Measurements from ENCODE around the gene GPSM1. TPM values are rescaled to one million over a fixed set of nuclear protein-coding genes. Genes with fewer than 3 reads are reported as not detected.

The GPSM1 gene
- total RNA-seq, 1 donor from 2014 or later = 69.0 TPM

- Histone ChIP-seq H3K36me3 (no peaks in the 10 kb centered on the region), H3K27ac (replicated peaks) (peak overlapping the region; percentile 81), H3K4me1 (peaks cover 62% of the 10 kb centered on the region), H3K27me3 (ENCODE audit: low read depth) (no peaks in the 10 kb centered on the region), H3K4me3 (peak overlapping the region; percentile 87), H3K9me3 (replicated peaks) (no peaks in the 10 kb centered on the region)
- no peak for TF ChIP-seq CTCF (IDR thresholded peaks at IDR 0.05; ENCODE audit: borderline replicate concordance)
- DNase-seq = no peak
- intact Hi-C loops (cut with micrococcal nuclease) = no loop called here
Observed at GRCh38 chr9:136328011-136328621, 777 bp downstream of the GPSM1 start.

GRCh38 chr9:136328622-136329041 lies 1.3 kb downstream of the GPSM1 start:
- peak overlapping the region; percentile 87 for H3K4me3 ChIP-seq
- DNase-seq = no peak
- peaks cover 62% of the 10 kb centered on the region for H3K4me1 ChIP-seq
- no peak for TF ChIP-seq CTCF (IDR thresholded peaks at IDR 0.05; ENCODE audit: borderline replicate concordance)
- no peaks in the 10 kb centered on the region for H3K9me3 ChIP-seq (replicated peaks)
- peak overlapping the region; percentile 81 for H3K27ac ChIP-seq (replicated peaks)
- H3K27me3 ChIP-seq (ENCODE audit: low read depth) = no peaks in the 10 kb centered on the region
- intact Hi-C loops (cut with micrococcal nuclease) = no loop called here
- H3K36me3 ChIP-seq = no peaks in the 10 kb centered on the region

GRCh38 chr9:136329211-136329627 lies 1.9 kb downstream of the GPSM1 start:
- no peak for DNase-seq
- H3K27ac ChIP-seq (replicated peaks) = peak overlapping the region; percentile 81
- peak overlapping the region; percentile 87 for H3K4me3 ChIP-seq
- H3K27me3 ChIP-seq (ENCODE audit: low read depth) = no peaks in the 10 kb centered on the region
- H3K4me1 ChIP-seq = peaks cover 59% of the 10 kb centered on the region
- no peak for TF ChIP-seq CTCF (IDR thresholded peaks at IDR 0.05; ENCODE audit: borderline replicate concordance)
- peaks cover under 1% of the 10 kb centered on the region for H3K36me3 ChIP-seq
- intact Hi-C loops (cut with micrococcal nuclease) = no loop called here
- H3K9me3 ChIP-seq (replicated peaks) = no peaks in the 10 kb centered on the region

DNA sequence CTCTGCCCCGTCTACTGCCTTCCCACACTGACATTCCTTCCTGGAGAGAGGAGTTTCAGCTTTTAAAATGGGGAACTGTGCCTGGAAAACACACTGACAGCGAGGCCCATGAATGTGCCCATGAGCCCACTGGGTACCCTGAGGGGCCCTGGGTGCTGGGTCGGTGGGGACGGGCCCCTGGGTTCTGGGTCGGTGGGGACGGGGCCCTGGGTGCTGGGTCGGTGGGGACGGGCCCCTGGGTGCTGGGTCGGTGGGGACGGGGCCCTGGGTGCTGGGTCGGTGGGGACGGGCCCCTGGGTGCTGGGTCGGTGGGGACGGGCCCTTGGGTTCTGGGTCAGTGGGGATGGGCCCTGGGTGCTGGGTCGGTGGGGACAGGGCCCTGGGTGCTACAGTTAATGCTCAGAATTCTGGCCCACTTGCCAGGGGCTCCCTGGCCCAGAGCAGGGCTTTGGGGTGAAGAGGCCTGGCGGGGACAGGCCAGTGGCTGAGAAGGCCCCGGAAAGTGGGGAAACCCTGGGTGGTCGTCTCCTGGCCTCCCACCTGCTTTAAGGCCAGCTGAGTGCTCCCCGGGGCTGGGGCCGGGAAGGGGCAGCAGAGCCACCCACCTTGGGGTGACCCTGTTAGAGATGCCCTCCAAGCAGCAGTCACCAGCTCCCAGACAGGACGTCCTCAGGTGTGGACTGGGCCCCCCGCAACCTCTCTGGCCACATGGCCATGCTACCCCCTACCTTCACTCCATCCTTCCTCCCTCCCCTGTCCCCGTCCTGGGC lies 2.5 kb downstream of the GPSM1 start:
- Histone ChIP-seq H3K27ac (replicated peaks) (peak overlapping the region; percentile 81), H3K4me1 (peaks cover 53% of the 10 kb centered on the region)

More for the DNA sequence above, 2.5 kb downstream of the GPSM1 start:
- Histone ChIP-seq H3K4me3 (peak overlapping the region; percentile 87), H3K36me3 (peaks cover 4% of the 10 kb centered on the region), H3K9me3 (replicated peaks) (no peaks in the 10 kb centered on the region), H3K27me3 (ENCODE audit: low read depth) (no peaks in the 10 kb centered on the region)
- intact Hi-C loops (cut with micrococcal nuclease) = no loop called here
- TF ChIP-seq CTCF (IDR thresholded peaks at IDR 0.05; ENCODE audit: borderline replicate concordance) = no peak
- no peak for DNase-seq

Data from left ventricle myocardium inferior (tissue), 1 donor.